HG02798 (cell line): Measurements from ENCODE around the gene TENT5A.
"Not testable (repeated sequence)": the region's sequence is repeated elsewhere in the genome, so short reads cannot be mapped to it uniquely, and the experiment has no call there.

Experiments
- ATAC-seq: cut with Tn5 transposase; IDR thresholded peaks from one replicate; pipeline ENCODE4 v1.9.1; 2021; ENCODE audit warnings: mild to moderate bottlenecking; ENCODE audit not compliant: unreplicated experiment, poor library complexity

Gene TENT5A

DNA sequence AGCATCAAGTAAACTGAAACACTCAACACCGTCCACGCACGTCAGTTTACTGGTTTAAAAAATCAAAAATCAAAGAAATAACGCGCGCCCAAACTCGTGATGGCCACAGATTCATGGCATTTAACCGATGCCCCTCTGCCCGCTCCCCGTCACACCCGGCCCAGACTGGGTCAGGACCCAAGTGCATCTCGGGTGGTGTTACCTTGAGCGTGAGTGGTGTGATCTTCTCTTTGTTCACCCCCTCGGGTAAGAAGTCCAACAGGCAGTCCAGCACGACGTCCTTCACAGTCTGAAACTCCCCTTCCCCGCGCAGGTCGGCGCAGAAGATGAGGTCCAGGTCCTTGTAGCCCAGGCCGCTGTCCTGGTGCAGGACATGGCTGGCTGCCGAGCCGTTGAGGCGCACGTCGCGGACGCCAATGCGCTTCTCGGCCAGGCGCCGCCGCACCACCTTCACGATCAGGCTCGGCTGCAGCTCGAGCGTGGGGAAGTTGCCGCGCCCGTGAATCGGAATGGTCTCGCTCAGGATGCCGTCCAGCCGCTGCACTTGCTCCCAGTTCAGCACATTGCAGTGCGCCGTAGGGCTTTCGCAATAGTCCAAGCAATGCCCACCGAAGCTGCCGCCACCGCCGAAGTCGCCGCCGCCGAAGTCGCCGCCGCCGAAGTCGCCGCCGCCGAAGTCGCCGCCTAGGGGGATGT lies 945 bp downstream of the TENT5A start:
- no peak for ATAC-seq

DNA sequence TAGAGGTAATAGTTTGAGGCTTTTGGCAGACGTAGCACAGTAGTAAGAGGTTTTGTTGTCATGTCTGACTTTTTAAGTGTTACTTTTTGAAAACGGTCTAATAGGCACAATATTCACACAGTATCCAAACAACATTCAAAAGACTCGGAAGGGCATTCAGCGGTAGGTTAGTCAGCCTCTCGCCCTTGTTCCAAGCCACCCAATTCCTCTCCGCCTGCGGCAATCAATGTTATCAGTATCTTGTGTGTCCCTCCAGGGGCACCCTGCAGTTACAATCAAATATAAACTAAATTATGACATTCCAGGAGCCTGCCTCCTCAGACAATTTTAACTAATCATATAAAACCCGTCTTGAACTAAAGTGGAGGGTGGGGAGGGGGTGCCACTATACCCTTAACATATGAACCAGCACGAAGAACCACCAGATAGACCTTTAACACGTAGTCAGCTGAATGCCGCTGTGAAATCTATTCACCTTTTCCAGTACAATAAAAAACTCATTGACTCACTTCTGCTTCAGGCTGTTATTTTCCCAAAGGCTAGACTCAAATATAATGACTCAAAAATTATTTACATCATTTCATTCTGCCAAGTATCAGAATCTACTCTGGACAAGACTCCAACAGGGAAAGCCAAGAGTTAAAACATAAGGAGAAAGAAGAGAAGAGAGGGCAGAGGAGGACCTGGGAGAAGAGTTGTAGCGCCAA lies 1.6 kb downstream of the TENT5A start:
- ATAC-seq = no peak

DNA sequence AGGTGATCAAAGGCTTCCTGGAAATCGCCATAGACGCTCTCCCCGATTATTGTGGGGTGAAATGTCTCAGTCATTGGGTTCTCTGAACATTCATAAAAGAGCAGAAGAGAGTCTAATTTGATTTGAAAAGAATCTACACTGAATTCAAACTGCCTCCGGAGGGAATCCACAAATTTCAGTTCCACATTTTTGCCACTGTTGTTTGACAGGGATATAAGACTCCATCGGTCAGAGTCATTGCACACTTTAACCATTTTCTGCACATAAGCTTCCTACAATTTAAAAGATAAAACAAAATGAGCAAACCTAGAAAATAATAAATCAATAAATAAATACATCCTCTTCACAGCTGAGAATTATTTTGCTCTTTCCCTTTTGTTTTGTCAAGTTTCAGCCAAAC lies 2.3 kb downstream of the TENT5A start:
- ATAC-seq = no peak

DNA sequence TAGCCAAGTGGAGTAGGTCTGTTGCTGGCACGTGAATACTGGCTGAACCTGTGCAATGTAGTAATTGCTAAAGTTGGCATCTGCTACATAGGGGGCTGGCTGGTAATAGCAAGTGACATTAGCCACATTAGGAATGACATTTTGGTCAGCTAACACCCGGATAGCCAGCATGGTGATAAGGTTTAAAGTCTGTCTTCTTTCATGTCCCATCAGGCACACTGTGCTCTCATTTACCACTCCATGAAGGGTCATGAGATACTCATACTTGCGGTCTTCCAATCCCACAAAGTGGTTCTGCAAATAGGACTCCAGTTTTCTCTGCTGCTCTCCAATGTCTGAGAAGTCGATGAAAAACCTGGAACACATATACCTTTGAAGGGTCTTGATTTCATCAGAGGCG lies 2.8 kb downstream of the TENT5A start:
- no peak for ATAC-seq

DNA sequence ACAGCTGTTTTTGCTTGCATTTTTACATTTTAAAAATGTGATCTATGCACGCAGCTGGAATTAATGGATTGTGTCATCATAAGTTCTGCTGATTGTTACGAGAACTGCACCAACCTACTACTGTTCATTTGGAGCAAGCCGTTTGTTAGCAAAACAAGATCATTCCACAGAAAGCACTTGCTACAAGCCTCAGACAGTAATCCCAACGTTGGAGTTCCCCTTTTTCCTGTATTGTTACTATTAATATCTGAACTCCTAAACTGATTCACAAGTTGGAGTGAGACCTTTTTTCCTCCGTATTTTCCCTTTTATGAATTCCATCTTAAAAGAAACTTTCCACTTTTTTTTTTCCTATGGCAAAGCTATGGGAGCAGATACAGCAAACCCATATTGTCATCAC lies 3.5 kb downstream of the TENT5A start:
- no peak for ATAC-seq

DNA sequence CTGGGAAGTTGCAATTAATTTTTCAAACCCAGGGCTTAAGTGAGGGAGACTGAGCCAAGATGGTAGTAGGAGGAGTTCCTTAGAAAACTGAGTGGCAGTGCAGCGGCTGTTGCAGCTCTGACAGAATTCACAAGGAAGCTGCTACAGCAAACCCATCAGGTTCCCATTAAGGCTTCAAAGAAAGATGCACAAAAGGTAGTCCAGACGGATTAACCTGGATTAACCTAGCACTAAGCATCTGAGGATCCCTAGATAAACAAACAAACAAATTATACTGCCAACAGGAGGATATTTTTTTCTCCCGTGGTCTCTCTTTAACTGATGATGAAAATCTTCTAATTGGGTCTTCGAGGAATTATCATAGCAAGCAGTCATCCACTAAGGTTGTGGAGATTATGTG lies 5.2 kb downstream of the TENT5A start:
- no peak for ATAC-seq

DNA sequence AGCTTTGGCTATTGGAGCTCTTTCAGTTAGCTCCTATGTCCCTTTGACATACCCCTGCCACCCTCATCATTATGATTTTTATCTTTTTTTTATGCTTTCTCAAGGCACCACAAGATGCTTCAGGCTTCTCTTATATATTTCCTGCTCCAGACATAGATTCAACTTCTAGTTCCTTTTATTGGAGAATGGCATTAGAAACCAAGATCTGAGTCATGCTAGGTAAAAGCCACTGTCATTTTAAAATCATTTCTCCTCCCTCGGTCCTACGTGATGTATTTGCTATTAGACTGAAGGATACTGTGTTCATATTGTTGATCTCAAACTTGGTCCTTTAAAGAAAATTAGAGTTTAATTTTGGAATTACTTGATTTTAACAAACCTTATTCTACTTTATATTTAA lies 8.3 kb downstream of the TENT5A start:
- ATAC-seq = no peak

DNA sequence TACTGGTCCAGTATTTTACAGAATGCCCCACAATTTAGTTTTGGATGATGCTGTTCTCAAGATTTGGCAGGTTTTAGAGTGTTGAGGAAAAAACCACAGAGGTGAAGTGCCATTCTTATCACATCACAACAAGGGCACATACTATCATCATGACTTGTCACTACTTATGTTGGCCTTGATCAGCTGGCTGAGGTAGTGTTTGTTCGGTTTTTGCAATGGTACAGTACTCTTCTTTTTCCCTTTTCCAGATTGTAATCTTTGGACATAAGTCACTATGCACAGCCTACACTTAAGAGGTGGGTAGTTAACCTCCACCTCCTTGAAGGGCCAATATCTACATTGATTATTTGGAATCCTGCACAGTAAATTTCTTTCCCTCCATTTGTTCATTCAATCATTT lies 8.8 kb downstream of the TENT5A start:
- no peak for ATAC-seq

DNA sequence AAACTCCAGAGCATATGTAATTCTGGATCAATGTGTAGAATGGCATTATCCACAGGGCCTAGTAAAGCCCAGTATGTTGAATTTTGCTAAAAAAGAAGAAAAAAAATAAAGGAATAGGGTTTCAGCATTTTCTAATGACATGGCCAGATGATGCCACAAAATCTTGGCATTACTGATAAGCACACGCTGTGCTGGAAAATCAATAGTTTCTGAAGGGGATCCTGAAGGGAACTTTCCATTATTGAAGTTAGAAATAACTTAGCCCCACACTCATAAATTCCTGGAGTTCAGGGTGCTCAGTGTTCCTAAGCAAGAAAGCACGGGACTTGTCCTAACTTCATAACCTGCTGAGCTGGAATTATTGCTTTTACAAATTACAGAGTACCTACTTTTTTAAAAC lies 10.8 kb downstream of the TENT5A start:
- no peak for ATAC-seq

DNA sequence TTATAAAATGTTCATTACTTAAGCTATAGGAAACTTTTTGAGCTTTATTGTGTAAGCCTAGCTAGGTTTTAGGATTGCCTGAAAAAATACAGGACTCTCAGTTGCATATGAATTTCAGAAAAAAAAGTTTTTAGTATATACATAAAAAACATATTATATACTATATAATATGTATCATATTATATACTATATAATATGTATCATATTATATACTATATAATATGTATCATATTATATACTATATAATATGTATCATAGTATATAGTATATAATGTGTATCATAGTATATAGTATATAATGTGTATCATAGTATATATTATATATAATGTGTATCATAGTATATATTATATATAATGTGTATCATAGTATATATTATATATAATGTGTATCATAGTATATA lies 11.9 kb downstream of the TENT5A start:
- ATAC-seq = not testable (repeated sequence)

DNA sequence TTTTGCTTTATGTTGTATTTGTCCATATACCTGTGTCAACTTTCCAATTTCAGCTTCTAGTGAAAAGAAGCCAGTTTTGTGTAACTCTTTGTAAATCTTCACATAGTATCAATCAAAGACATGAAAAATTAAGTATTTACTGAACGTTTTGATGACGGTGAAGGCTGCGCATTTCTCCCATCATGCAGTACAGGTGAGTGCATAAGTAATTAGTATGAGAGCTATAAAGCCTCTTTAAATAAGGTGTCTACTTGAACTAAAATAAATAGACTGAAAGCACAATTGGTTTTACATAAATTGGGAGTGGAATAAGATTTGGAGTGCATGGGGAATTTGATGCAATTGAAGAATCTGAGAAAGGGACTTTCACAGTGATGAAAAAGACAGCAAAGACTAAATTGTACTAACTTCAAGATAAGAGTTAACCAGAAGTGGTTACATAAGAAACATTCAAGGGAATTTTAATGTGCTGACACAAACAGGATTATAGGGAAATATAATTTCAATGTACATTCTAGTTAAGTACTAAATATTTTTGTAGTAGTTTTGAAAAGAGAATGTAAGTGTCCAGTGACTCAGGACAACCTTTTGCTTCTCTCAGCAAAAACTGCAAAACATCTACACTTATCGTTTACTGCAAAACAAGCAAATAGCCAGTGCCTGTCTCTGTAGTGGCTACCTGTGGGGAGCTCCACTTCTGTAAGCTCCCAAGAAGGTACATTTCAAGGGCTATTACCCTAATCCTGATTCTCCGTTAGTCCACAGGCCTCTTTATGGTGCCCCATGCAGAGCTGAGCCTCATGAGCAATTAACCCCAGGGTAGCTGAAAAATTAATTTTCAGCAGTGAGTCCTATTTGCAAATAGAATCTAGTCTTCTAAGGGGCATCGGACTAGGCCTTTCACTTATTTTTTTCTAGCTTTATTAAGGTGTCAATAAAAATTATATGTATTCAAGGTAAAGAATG lies 13.0 kb downstream of the TENT5A start:
- no peak for ATAC-seq

DNA sequence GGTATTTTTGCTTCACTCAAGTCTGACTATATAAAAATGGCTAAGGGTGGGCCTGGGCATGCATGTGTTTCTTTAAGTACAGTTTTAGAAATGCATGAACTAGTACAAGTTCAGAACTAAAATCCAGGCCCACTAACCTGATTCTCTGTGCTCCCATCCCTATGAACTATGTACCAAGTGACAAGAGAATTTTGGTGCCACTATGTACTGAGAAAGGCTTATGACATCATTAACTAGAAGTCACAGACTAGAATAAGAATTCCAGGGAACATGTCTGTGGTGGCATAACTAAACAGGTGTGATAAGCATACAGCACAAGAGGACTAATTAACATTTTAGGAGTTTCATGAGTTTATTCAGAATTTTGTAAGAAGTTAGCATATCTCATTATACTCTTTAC lies 16.1 kb downstream of the TENT5A start:
- no peak for ATAC-seq

DNA sequence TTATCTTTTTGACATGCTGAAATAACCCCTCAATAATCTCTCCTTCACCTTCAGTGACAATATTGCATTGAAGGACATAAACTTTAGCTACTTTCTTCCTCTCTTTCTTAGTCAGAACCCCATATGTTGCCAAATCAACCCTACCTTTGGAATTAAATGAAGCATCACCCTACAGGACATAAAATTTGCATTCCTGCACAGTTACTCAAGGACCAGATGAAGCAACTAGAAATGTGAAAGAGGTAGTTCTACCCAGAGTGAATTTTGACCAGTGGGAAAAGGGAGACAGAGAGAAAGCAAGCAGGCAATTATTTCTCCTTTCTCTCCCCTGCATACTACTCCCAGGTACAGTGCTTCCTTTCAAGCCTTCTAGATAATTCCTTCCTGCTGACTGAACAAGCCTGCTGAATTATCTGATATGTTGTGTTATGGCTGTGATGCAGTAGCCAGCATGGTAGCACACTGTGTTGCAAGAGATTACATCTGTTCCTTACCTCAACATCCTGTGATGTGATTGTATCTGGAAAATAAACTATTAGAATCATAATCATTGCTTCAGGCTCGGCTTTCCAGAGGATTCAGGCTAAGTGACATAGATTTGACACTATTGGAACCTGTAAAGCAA lies 16.6 kb downstream of the TENT5A start:
- no peak for ATAC-seq

DNA sequence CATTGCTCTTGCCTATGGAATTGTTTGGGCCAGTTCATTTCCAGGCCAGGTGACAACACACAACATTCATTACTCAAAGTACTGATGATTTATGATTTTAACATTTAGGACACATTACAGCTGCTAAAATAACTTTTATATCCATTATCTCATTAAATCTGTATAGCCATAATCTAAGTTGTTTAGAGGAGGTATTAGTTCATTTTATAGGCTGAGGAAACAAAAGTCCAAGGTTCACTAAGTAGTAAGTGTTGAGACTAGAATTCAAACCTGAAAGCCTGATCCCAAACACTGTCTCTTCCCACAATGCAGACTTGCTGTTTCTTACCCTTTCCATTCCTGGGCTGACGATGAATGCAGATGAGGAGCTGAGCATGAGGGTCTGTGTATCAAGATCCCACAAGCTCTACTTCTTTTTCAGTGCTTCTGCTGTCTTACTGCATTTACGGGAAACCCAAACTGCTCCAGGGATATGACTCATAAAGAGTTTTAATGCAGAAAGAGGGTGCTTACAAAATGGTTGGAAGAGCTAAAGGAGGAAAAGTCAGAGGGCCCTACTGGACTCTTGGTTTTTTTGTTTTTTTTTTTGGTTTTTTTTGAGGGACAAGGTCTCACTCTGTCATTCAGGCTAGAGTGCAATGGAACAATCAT lies 17.9 kb downstream of the TENT5A start:
- no peak for ATAC-seq

DNA sequence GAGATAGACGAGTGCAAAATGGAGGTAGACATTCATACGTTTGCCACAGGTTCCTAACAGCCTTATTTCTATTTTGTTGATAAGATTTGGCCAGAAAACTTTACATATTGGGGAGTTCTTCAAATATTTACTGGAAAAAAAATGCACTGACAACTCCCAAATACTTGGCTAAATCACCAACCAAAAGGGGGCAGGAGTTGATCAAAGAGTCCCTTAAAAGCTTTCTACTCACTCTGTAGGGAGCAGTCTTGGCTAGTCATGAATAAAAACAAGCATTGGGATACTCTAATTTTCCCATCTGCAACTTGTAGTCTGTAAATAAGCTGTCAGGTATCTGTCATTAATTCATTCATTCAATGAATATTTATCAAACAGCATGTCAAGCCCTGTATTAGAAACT lies 18.4 kb downstream of the TENT5A start:
- no peak for ATAC-seq

DNA sequence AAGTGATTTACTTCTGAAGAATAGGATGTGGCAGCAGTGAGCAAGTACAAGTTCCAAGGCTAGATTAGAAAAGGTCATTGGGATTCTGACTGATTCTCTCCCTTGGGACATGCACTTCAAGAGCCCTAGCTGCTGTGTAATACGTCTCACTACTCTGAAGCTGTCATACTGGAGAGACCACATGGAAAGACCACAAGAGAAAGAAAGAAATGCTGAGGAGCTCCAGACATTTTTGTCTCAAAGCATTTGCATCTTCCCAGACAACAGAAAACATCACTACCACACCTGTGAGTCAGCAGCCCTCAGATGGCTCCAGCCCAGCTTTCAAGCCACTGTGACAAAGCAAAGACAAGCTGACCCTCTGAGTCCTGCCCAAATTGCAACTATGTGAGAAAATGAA lies 20.7 kb downstream of the TENT5A start:
- ATAC-seq = peak; percentile 50

DNA sequence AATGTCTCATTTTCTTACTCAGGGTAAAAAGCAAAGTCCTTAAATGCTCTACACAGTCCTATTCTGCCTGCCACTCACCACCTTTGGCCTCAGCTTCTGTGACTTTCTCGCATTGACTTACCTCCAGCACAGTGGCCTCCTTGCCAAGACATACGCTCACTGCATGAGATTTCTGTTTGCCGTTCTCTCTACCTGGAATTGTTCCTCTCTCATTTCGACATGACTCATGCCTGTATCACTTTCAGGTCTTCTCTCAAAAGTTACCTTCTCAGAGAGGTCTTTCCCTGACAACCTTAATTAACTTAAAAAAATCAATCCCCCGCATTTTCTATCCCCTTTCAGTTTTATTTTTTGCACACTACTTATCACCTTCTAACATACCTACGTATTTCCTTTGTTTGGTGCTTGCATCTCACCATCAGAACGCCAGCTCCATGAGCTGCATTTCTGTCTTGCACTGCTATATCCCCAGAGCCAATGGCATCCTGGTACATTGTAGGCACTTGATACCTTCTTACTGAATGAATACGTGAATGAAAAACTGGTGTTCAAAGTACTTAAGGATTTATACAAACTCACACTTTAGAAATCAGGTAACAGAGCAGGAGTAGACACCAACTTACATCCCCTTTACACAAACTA lies 24.5 kb downstream of the TENT5A start:
- ATAC-seq = peak; percentile 69

DNA sequence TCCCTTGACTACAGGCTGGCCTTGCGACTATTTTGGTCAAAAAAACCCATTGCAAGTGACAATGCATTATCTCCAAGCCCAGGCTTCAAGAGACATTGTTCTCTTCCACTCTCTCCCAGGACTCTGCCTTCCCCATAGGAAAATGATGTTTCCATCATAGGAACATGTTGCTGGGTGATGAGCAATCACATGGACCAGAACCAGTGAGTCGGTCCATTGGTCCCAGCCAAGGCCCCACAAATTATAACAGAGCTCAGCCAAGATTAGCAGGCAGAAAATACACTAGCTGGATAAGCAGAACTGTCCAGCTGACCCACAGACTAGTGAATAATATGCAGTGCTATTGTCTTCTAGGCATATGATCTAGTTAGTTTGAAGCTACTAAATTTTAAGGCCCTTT lies 27.4 kb downstream of the TENT5A start:
- no peak for ATAC-seq

DNA sequence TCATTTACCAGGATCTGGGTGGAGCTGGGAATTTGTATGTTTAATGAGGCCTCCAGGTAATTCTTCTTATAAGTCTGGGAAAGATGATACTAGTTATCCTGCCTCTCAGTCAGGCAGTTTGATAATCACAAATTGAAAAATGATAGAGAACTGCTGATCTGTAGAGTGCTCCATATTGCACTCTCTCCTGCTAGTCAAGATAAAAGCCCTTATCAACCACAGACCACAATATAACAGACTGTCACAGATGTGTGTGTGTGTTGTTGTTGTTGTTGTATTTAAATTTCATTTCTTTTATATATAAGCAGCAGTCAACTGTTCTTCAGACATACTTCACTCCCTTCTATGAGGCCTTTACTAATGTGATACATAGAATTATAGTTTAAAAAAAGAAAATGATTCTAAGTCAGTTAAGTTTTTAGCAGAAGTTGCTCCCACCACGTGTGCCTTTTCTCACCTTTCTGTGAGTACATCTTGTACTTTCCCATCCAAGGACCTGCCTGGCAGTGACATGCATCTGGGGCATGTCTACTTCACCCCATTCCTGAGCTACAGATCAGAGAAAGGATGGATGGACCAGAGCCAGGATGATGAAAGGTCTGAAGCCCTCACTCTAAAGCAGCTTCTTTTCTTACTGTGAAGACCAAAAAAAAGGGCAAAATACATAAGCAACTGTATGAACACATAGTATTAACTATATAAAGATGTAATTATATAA lies 29.8 kb downstream of the TENT5A start:
- ATAC-seq = no peak
